ENCODE data around the gene TCF12. TPM values are rescaled to one million over a fixed set of nuclear protein-coding genes. Genes with fewer than 3 reads are reported as not detected.

The TCF12 gene
- polyA plus RNA-seq, 1 donor (not counting 4 experiments of a cell fraction or from before 2014, with no cell fraction given), result 48.3 TPM

DNA sequence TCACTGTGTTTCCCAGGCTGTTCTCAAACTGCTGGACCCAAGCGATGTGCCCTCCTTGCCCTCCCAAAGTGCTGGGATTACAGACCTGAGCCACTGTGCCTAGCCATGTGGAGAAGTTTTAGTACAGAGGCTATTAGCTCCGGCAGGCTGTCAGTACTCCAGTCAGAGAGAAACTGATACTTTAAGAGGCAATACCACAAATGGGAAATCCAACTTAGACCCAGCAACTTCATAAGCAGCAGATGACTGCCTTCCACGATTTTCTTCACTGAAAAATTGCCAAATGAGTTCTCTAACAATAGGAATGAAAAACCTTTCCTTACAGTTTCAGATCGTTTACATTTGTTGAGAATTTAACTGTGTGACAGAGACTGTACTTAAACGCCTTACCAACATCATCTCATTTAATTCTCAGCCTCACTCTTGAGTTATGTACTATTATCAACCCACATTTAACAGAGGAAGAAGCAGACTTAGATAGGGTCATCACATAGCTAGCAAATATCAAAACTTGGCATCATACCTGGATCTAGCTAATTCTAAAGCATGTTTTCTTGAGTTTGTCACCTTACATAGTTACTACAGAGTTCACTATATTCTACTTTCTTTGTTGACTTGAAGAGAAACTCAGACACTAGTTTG is 127.4 kb downstream of the TCF12 start:
- Histone ChIP-seq H4K20me1 (ENCODE audit: control insufficient read depth, extremely low read depth, insufficient read depth, low read length) (no peaks in the 10 kb centered on the region), H3K36me3 (ENCODE audit: control insufficient read depth in 2 of 2, extremely low read depth in 1 of 2, insufficient read depth in 2 of 2, low read length in 2 of 2) (no peaks in the 10 kb centered on the region), H3K4me3 (ENCODE audit: control insufficient read depth in 2 of 3, extremely low read depth in 1 of 3, insufficient read depth in 2 of 3, low read depth in 1 of 3, low read length in 3 of 3) (no peak overlapping the region), H2AFZ (ENCODE audit: control insufficient read depth, low read length) (no peak overlapping the region), H3K4me1 (ENCODE audit: control insufficient read depth, extremely low read depth, insufficient read depth, low read length) (no peaks in the 10 kb centered on the region), H3K9me3 (ENCODE audit: control insufficient read depth, low read depth, low read length) (no peaks in the 10 kb centered on the region), H3K79me2 (ENCODE audit: control insufficient read depth, insufficient read depth, low read length) (peaks cover 41% of the 10 kb centered on the region), H3K27ac (ENCODE audit: control insufficient read depth, insufficient read depth, low read length) (no peak overlapping the region), H3K9me1 (ENCODE audit: control insufficient read depth, extremely low read depth, insufficient read depth, low read length) (no peaks in the 10 kb centered on the region), H3K27me3 (ENCODE audit: control insufficient read depth, extremely low read depth, insufficient read depth, low read length) (no peaks in the 10 kb centered on the region), H3K4me2 (ENCODE audit: control insufficient read depth, extremely low read depth, insufficient read depth, low read depth, low read length) (no peak overlapping the region), H3K9ac (ENCODE audit: control insufficient read depth, extremely low read depth, insufficient read depth, low read length) (no peak overlapping the region)
- TF ChIP-seq, protein P1, sequence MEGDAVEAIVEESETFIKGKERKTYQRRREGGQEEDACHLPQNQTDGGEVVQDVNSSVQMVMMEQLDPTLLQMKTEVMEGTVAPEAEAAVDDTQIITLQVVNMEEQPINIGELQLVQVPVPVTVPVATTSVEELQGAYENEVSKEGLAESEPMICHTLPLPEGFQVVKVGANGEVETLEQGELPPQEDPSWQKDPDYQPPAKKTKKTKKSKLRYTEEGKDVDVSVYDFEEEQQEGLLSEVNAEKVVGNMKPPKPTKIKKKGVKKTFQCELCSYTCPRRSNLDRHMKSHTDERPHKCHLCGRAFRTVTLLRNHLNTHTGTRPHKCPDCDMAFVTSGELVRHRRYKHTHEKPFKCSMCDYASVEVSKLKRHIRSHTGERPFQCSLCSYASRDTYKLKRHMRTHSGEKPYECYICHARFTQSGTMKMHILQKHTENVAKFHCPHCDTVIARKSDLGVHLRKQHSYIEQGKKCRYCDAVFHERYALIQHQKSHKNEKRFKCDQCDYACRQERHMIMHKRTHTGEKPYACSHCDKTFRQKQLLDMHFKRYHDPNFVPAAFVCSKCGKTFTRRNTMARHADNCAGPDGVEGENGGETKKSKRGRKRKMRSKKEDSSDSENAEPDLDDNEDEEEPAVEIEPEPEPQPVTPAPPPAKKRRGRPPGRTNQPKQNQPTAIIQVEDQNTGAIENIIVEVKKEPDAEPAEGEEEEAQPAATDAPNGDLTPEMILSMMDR (optimal IDR thresholded peaks at IDR 0.05 in 1 of 3, IDR thresholded peaks at IDR 0.05 in 1 of 3, conservative IDR thresholded peaks at IDR 0.05 in 1 of 3; ENCODE audit: extremely low read depth in 1 of 3, insufficient read depth in 2 of 3, low read length in 3 of 3), result no peak
- TF ChIP-seq EZH2 (IDR thresholded peaks at IDR 0.05; ENCODE audit: low read length), result no peak
- dilution Hi-C loops (cut with MboI; ENCODE audit: extremely low pct_ligation_motif_present, low sequenced_read_pairs), result no loop called here
- no peak for DNase-seq (ENCODE audit: low read depth, low spot score)
- FAIRE-seq, result no peak

DNA sequence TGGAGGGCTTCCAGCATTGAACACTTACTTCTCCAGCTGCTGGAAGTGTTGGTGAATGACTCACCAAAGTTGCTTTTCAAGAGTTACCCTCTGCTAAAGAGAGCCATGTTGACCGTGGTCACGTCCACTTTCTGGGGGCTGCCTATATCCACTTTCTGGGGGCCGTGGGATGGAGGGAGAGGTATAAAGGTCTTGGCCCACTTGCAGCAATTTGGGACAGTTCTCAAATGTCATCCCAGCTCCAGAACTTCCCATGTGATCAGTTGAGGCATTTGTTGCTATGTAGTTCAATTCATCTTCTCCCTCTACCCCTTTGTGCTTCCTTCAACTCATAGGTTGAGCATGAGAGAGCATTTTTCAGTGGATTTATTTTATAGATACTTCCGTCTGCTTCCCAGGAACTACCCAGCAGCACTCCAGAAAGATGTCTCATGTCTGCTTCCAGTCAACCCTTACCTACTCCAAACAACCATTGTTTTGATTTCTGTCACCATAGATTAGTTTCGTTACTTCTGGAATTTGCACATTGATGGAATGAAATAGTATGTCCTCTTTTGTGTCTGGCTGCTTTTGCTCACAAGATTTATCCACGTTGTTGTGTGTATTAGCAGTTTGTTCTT is 130.6 kb downstream of the TCF12 start:
- H3K9me1 ChIP-seq (ENCODE audit: control insufficient read depth, extremely low read depth, insufficient read depth, low read length), result no peaks in the 10 kb centered on the region
- H3K4me2 ChIP-seq (ENCODE audit: control insufficient read depth, extremely low read depth, insufficient read depth, low read depth, low read length), result no peak overlapping the region
- no peak for DNase-seq (ENCODE audit: low read depth, low spot score)
- H3K4me3 ChIP-seq (ENCODE audit: control insufficient read depth in 2 of 3, extremely low read depth in 1 of 3, insufficient read depth in 2 of 3, low read depth in 1 of 3, low read length in 3 of 3), result no peak overlapping the region
- H3K27me3 ChIP-seq (ENCODE audit: control insufficient read depth, extremely low read depth, insufficient read depth, low read length), result no peaks in the 10 kb centered on the region
- TF ChIP-seq, protein P1 (optimal IDR thresholded peaks at IDR 0.05 in 1 of 3, IDR thresholded peaks at IDR 0.05 in 1 of 3, conservative IDR thresholded peaks at IDR 0.05 in 1 of 3; ENCODE audit: extremely low read depth in 1 of 3, insufficient read depth in 2 of 3, low read length in 3 of 3), result no peak
- TF ChIP-seq EZH2 (IDR thresholded peaks at IDR 0.05; ENCODE audit: low read length), result no peak
- dilution Hi-C loops (cut with MboI; ENCODE audit: extremely low pct_ligation_motif_present, low sequenced_read_pairs), result no loop called here
- H4K20me1 ChIP-seq (ENCODE audit: control insufficient read depth, extremely low read depth, insufficient read depth, low read length), result no peaks in the 10 kb centered on the region
- H3K9me3 ChIP-seq (ENCODE audit: control insufficient read depth, low read depth, low read length), result no peaks in the 10 kb centered on the region
- peaks cover 55% of the 10 kb centered on the region for H3K79me2 ChIP-seq (ENCODE audit: control insufficient read depth, insufficient read depth, low read length)
- no peak for FAIRE-seq
- no peak overlapping the region for H3K27ac ChIP-seq (ENCODE audit: control insufficient read depth, insufficient read depth, low read length)
- no peak overlapping the region for H3K9ac ChIP-seq (ENCODE audit: control insufficient read depth, extremely low read depth, insufficient read depth, low read length)
- H2AFZ ChIP-seq (ENCODE audit: control insufficient read depth, low read length), result no peak overlapping the region
- H3K4me1 ChIP-seq (ENCODE audit: control insufficient read depth, extremely low read depth, insufficient read depth, low read length), result no peaks in the 10 kb centered on the region
- no peaks in the 10 kb centered on the region for H3K36me3 ChIP-seq (ENCODE audit: control insufficient read depth in 2 of 2, extremely low read depth in 1 of 2, insufficient read depth in 2 of 2, low read length in 2 of 2)

Data from keratinocyte (primary cell).